DMS114 treated with DMSO at 0.1 percent for 48 hours (cell line): Measurements from ENCODE around the gene KIRREL3.

Experiments used
- DNase-seq: peaks from one replicate; lab custom pipeline; 2025; ENCODE audit not compliant: unreplicated experiment; lab: John Stamatoyannopoulos, UW

Gene KIRREL3

GRCh38 chr11:127000291-127000968 lies at the start of gene KIRREL3:
Gene KIRREL3 (minus strand): TSS chr11:127000770.
- no peak for DNase-seq

- no peak for DNase-seq
Measured at GRCh38 chr11:127050186-127050585, 49.6 kb upstream of the KIRREL3 start.

- no peak for DNase-seq
Measured at GRCh38 chr11:127049486-127049885, 48.9 kb upstream of the KIRREL3 start.

GRCh38 chr11:127044535-127044934 lies 44.0 kb upstream of the KIRREL3 start:
- no peak for DNase-seq

- no peak for DNase-seq
Measured at GRCh38 chr11:127042445-127042844, 41.9 kb upstream of the KIRREL3 start.

GRCh38 chr11:127039591-127039990 lies 39.0 kb upstream of the KIRREL3 start:
- no peak for DNase-seq

GRCh38 chr11:127037596-127037995 lies 37.0 kb upstream of the KIRREL3 start:
- no peak for DNase-seq

- DNase-seq, result no peak
Measured at GRCh38 chr11:127037001-127037400, 36.4 kb upstream of the KIRREL3 start.

- DNase-seq, result no peak
Measured at GRCh38 chr11:127035824-127036223, 35.3 kb upstream of the KIRREL3 start.

GRCh38 chr11:127034973-127035372 lies 34.4 kb upstream of the KIRREL3 start:
- DNase-seq, result no peak

- no peak for DNase-seq
Measured at GRCh38 chr11:127028648-127029047, 28.1 kb upstream of the KIRREL3 start.

- no peak for DNase-seq
Measured at GRCh38 chr11:127027789-127028188, 27.2 kb upstream of the KIRREL3 start.

GRCh38 chr11:127027000-127027399 lies 26.4 kb upstream of the KIRREL3 start:
- no peak for DNase-seq

GRCh38 chr11:127023991-127024390 lies 23.4 kb upstream of the KIRREL3 start:
- DNase-seq, result no peak

- DNase-seq, result no peak
Measured at GRCh38 chr11:127018683-127019279, 18.2 kb upstream of the KIRREL3 start.

GRCh38 chr11:127017482-127017881 lies 16.9 kb upstream of the KIRREL3 start:
- no peak for DNase-seq

GRCh38 chr11:127013550-127013949 lies 13.0 kb upstream of the KIRREL3 start:
- no peak for DNase-seq

GRCh38 chr11:127006311-127006710 lies 5.7 kb upstream of the KIRREL3 start:
- no peak for DNase-seq

GRCh38 chr11:127003260-127003981 lies 2.9 kb upstream of the KIRREL3 start:
- peak; percentile 8 for DNase-seq

GRCh38 chr11:127002669-127003259 lies 2.2 kb upstream of the KIRREL3 start:
- no peak for DNase-seq

- no peak for DNase-seq
Measured at GRCh38 chr11:127000981-127001380, 411 bp upstream of the KIRREL3 start.

- no peak for DNase-seq
Measured at GRCh38 chr11:126999366-126999765, 1.2 kb downstream of the KIRREL3 start.
